ELR (cell line): ENCODE measurements around the gene KNL1.
A peak's percentile ranks its signal among the peaks of the same experiment; 100 is the strongest.
"Not testable (repeated sequence)": the region's sequence is repeated elsewhere in the genome, so short reads cannot be mapped to it uniquely, and the experiment has no call there.

Source experiments
- DNase-seq: peaks from one replicate; pipeline ENCODE4 v3.0.0-alpha.2; 2015; ENCODE audit warnings: low read depth

Gene KNL1

GRCh38 chr15:40581796-40582195 lies 12.3 kb upstream of the KNL1 start:
- DNase-seq, result not testable (repeated sequence)

GRCh38 chr15:40582726-40583246 lies 11.3 kb upstream of the KNL1 start:
- DNase-seq, result peak; percentile 44

- no peak for DNase-seq
Observed at GRCh38 chr15:40584191-40584590, 9.9 kb upstream of the KNL1 start.

GRCh38 chr15:40590667-40591050 lies 3.4 kb upstream of the KNL1 start:
- no peak for DNase-seq

- DNase-seq, result no peak
Observed at GRCh38 chr15:40591389-40591788, 2.7 kb upstream of the KNL1 start.

- DNase-seq, result no peak
Observed at GRCh38 chr15:40593165-40593564, 884 bp upstream of the KNL1 start.

GRCh38 chr15:40594429-40594836 lies 384 bp downstream of the KNL1 start:
- DNase-seq, result peak; percentile 69

GRCh38 chr15:40595219-40595618 lies 1.2 kb downstream of the KNL1 start:
- DNase-seq, result no peak

GRCh38 chr15:40595773-40596172 lies 1.7 kb downstream of the KNL1 start:
- DNase-seq, result no peak

- DNase-seq, result no peak
Observed at GRCh38 chr15:40597024-40597423, 3.0 kb downstream of the KNL1 start.

- DNase-seq, result no peak
Observed at GRCh38 chr15:40598126-40598525, 4.1 kb downstream of the KNL1 start.

GRCh38 chr15:40598672-40599071 lies 4.6 kb downstream of the KNL1 start:
- DNase-seq, result no peak

GRCh38 chr15:40600956-40601355 lies 6.9 kb downstream of the KNL1 start:
- no peak for DNase-seq

- no peak for DNase-seq
Observed at GRCh38 chr15:40603935-40604334, 9.9 kb downstream of the KNL1 start.

- DNase-seq, result no peak
Observed at GRCh38 chr15:40613080-40613479, 19.0 kb downstream of the KNL1 start.

- DNase-seq, result no peak
Observed at GRCh38 chr15:40618023-40618422, 24.0 kb downstream of the KNL1 start.

GRCh38 chr15:40618906-40619305 lies 24.9 kb downstream of the KNL1 start:
- peak; percentile 10 for DNase-seq

- no peak for DNase-seq
Observed at GRCh38 chr15:40623361-40623760, 29.3 kb downstream of the KNL1 start.

GRCh38 chr15:40630313-40630712 lies 36.3 kb downstream of the KNL1 start:
- DNase-seq, result no peak

- DNase-seq, result peak; percentile 73
Observed at GRCh38 chr15:40633178-40633577, 39.1 kb downstream of the KNL1 start.

GRCh38 chr15:40637221-40637745 lies 43.2 kb downstream of the KNL1 start:
- no peak for DNase-seq

- DNase-seq, result no peak
Observed at GRCh38 chr15:40639677-40640076, 45.6 kb downstream of the KNL1 start.

- no peak for DNase-seq
Observed at GRCh38 chr15:40647523-40647922, 53.5 kb downstream of the KNL1 start.

- DNase-seq, result no peak
Observed at GRCh38 chr15:40650479-40650878, 56.4 kb downstream of the KNL1 start.

GRCh38 chr15:40660686-40661085 lies 66.6 kb downstream of the KNL1 start:
- DNase-seq, result no peak
